Measurements from ENCODE around the gene ISCA1. TPM values are rescaled to one million over a fixed set of nuclear protein-coding genes. Genes with fewer than 3 reads are reported as not detected.

ISCA1 gene
- total and polyA plus RNA-seq, 2 of the 8 experiments (the other 6 are each of a cell fraction or from before 2014, with no cell fraction given) = 35.0 to 40.0 TPM

Small RNA genes within 50 kb of the gene (small RNA-seq; reads per million reads assigned to genes)
- gene AL137849.1 (ENCODE audit: insufficient read depth) (not detected), gene RN7SKP264 (ENCODE audit: insufficient read depth) (not detected)

Other genes with a start within 250 kb of the ISCA1 start
- 88.9 and 89.4 TPM in 2 replicates for gene GOLM1, start 183.0 kb downstream of the ISCA1 start, total RNA-seq (2021; fragmentation: NEBNext Ultra II Directional; extraction: Animal tissue kit (Norgen Biotek cat#: 25700))
- gene GOLM1, start 183.0 kb downstream of the ISCA1 start, polyA plus RNA-seq (2011; rRNA removed) = 32.2 and 45.9 TPM in 2 replicates
- 0.65 TPM in 1 of 2 replicates, not detected in the other for gene C9orf153, start 22.9 kb downstream of the ISCA1 start, total RNA-seq (2021; fragmentation: NEBNext Ultra II Directional; extraction: Animal tissue kit (Norgen Biotek cat#: 25700))
- gene C9orf153, start 22.9 kb downstream of the ISCA1 start, polyA plus RNA-seq (2011; rRNA removed) = 0.05 TPM in 1 of 2 replicates, not detected in the other
- 19.3 and 21.5 TPM in 2 replicates for gene TUT7, start 71.9 kb upstream of the ISCA1 start, total RNA-seq (2021; fragmentation: NEBNext Ultra II Directional; extraction: Animal tissue kit (Norgen Biotek cat#: 25700))
- 2.9 and 4.8 TPM in 2 replicates for gene TUT7, start 71.9 kb upstream of the ISCA1 start, polyA plus RNA-seq (2011; rRNA removed)

Data from H1 (cell line).